GM19328 (cell line): Measurements from ENCODE around the gene OTX2.

ENCODE experiments used
- ATAC-seq: cut with Tn5 transposase; IDR thresholded peaks from one replicate; pipeline ENCODE4 v1.9.1; 2021; ENCODE audit warnings: mild to moderate bottlenecking, moderate library complexity; ENCODE audit not compliant: unreplicated experiment

Gene OTX2

DNA sequence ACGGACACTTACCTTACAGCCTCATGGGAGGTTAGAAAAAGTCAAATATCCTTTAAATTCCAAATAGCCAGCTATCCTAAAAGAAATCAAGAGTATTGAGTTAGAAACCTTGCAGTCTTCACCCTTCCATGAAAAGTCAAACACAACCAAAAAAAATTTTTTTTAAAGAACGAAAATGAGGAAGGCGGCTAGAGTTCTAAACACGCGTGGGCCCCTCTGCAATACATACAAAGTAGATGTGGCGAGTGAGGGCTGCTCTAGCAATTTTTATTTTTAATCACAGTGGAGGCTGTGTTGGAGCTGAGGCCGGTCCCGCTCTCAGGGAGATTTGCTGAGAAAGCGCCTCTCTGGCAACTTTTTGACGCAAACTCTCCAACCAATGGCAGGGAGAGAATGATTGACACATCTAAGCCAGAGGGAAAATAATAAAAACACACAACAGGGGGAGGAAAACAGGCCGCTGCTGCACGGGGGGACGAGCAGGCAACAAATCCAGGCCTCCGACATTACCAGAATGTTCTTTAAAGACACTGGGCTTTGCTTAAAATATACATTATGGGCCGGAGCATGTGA, at the start of gene OTX2:
OTX2 (minus strand) TSS at position 333 of the 573 bp plus-strand sequence. CDS start 5,023 bp downstream, outside the sequence.
- ATAC-seq = no peak

DNA sequence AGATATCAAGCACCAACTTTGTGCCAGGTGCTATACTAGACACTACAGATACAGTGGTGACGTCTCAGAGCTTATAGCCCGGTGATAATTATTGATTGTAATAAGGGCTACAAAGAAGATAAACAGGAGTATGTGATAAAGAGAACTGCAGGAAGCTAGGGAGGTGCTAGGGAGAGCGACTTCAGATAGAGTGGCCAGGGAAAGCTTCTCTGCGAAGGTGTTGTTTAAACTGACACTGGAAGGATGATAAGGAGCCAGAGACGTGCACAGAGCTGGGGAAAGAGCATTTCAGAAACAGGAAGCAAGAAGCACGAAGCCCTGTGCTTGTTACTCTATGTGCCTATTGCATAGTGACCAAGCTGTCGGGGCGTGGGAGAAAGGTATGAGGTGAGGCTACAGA, 48.1 kb upstream of the OTX2 start:
- ATAC-seq = no peak

DNA sequence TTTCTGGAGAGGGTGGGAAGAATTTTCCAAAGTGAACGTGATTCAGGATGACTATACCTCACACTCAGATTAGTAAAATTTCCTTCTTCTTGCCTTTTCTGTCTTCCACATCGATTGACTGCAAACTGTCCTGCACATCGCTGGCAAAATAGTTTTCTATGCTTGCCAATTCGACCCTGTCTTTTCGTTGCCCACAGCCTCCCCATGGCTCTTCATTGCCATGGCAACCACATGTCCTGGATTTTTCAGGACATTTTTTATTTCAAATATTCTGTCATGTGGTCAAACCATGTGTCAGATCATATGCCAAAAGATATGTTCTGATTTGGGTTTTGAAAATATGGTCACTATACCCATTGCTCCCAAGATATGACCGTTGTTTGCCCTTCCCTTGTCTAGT, 46.9 kb upstream of the OTX2 start:
- no peak for ATAC-seq

- ATAC-seq = no peak
Measured at GRCh38 chr14:56855891-56856461, 45.7 kb upstream of the OTX2 start.

DNA sequence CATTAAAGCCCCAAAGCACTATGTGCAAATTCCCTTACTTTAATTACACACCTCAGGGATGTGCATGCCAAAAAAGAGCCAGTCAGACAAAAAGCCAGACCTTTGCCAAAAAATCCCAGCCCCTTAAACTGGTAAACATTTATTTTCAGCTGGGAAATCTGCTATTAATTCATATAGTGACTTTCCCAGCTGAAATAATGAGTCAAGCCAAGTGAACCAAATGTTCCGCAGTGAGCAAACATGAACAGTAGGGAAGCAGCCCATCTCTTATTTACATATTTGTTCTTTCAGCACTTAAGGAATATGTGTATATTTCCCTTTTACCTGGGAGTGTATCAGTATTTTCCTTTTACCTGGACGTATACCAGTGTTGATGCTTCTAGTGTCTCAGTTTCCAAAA, 44.0 kb upstream of the OTX2 start:
- no peak for ATAC-seq

DNA sequence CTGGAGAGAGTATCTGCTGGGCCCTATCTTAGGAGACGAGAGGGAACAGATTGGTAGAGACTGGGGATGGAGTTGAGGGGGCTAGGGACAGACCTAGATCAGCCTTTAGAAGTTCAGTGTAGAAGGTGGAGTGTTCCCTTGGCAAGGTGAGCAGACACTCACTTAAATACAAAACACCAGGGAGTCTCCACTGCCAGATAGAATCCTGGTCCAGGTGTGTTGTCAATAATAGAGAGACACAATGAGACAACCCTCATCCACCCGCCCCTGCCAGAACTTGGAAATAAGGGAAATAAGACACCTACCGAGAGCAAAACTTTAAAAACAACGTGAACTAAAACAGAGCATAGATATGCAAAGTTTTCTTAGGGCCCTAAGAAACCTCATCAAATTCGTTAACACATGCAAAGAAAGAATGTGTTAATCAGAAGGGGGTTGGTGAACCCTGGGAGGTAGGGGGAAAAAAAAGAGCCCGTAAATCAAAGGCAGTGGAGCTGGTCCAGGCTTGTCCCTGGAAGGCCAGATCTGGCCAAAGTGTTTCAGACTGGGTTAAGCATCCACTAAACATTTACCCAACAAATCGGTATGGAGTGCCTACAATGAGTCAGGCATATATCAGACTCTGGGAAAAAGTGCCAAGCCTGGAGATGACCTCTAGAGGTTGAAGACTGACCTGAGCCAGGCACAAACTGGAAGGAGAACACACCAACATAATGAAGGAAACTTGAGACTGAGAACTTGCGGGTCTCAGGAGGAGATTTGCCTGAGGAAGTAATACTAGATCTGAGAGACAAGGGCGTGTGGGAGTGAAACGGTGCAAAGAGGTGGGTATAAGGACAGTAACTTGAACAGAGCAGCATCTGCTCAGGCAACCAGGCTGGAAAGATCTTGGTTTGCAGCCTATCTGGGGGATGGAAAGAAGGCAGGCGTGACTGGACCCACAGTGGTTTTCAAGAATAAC, 37.0 kb upstream of the OTX2 start:
- no peak for ATAC-seq

GRCh38 chr14:56844406-56845002, 34.2 kb upstream of the OTX2 start:
- ATAC-seq = no peak

GRCh38 chr14:56841611-56842010, 31.3 kb upstream of the OTX2 start:
- no peak for ATAC-seq

DNA sequence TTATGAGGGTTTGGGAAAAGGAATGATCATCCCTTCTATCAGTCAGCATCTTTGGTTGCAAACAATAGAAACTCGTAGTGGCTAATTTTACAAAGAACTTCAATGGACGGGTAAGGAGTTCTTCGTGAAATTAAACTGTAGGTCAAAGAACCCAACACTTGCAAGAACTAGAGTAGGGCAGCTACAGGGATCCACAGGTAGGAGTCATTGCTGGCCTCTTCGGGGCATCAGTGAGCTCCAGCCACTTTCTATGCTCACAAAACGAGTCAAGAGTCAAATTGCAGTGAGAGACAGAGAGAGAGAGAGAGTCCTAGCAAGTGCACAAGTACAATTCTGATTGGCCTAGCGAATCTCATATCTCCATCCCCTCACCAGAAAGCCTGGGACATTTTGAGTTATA, 29.9 kb upstream of the OTX2 start:
- no peak for ATAC-seq

DNA sequence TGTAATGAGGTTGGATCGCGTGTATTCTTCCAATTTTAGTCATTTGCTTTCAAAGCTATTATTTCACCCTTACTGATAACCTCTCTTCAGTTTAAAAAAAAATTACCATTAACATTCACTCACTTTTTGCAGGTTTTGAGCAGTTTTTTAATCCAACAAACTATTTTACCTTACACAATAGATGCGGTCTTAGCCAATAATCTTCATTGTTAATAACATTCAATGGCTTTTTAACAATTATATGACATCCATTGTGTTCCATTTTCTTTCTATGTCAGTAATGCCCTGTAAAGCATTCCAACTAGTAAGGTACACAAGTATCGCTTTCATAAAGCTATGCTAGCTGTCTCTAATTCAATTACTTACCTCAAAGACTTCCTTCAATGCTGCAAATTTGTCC, 18.9 kb upstream of the OTX2 start:
- ATAC-seq = no peak

DNA sequence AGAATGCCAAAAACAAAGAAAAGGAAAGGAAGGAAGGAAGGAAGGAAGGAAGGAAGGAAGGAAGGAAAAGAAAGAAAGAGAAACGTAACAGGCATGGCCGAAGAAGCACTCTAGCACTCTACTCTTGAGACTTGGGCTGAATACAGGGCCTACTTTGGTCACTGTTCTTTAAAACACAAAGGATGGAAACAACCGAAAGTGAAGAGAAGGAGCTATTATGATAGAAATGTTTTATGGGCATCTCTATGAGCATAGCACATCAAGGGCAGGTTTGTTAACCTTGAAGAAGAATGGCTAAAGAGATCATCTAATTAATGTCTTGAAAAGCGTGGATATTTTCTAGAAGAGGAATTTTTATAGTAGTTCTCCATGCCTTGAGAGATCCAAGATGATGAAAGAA, 15.9 kb upstream of the OTX2 start:
- no peak for ATAC-seq

DNA sequence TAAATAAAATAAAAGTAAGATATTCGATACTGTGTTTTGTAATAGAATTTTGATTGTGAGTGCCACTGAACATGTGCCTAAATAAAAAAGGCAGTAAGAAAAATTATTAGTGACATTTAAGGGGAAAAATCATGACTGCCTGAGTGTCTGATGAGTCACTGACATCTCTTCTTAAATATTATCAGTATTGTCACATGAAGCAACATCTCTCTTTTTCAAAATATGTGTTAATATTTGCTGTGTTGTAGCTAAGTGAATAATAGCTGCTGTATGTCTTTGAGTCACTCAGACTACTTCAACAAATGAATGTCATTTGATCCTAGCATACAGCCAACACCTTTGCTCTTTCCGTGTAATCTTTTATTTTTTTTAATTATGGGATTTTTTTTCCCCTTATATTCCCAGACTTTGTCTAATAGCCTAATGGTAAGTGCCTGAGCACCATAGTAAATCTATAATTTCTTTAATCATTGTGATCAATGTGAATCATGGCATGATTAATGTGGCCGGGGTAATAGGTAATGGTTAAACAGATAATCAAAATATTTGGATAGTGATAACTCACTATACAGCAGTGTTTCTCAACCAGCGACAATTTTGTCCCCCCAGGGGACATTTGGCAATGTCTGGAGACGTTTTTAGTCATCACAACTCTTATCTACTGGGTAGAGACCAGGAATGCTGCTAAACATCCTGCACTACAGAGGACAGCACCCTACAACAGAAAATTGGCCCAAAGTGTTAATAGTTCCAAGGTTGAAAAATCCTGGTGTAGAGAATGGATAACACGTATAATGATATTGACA, 11.7 kb upstream of the OTX2 start:
- ATAC-seq = no peak

- ATAC-seq = no peak
Measured at GRCh38 chr14:56821177-56821576, 10.9 kb upstream of the OTX2 start.

- ATAC-seq = no peak
Measured at GRCh38 chr14:56817396-56817921, 7.2 kb upstream of the OTX2 start.

DNA sequence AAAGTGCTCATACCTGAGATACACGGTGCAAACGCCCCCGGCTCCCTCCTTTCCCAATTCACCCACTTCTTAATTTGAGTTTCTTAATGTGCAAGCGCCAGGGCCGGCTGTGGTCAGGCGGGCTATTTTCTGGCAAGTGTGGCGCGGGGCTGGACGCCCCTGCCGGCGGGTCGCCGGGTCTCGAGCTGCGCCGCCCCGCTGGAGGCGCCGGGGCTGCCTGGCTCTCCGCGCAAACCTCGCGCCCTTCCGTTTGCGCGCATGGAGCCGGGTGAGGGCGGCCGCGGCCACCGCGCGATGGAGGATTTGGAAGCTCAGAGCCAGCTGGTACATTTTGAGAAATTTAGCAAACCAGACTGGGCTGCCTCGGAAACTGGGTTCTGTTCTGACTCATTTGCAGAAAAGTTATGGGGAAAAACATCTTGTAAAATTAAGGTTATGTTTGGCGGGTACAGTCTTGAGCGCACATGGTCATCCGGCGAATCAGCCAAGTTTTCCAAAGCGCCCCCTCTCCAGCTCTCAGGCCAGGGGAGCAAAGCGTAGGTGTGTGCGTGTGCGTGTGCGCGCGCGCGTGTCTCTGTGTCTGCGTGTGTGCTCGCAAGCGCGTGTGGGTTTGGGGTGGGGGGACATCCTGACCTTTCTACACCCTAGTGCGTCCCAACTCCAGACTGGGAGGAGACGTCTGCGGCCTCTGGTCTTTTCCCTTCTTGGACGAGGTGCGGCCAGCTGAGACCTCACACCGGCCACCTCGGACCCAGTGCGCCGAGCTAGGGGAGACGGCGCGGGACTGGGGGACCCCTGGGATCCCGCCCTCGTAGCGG, 6.5 kb upstream of the OTX2 start:
- no peak for ATAC-seq

GRCh38 chr14:56815745-56816144, 5.5 kb upstream of the OTX2 start:
- ATAC-seq = no peak

DNA sequence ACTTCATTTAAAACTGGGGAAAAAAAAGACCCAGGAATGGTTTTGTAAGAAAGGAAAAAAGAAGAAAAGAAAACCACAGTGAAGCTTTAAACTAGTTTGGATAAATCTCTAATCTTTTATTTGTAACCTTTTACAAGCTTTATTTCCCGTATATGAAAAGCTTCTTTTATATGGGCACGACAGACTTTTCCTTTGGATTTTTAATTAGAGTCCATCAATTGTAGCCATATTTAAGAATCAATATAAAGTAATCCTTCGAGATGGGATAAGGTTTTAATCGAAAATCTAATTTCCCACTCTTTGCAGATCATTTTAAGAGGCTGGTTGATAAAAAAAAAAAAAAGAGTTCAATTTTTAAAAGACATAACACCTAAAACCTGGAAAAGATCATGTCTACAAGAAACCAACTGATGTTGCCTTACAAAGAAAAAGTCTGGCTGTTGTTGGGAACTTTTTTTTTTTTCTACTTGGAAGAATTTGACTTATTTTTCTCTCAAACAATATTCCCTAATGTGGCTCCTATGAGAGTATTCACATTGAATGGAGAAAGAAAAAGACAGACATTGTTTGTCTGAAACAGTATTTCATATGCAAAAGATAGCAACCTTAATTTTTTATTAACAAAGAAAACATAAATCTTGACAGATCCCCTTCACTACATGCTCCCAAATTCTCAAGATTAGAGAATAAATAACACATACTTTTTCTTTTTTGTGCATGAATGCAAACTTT, 4.9 kb upstream of the OTX2 start:
- ATAC-seq = no peak

- no peak for ATAC-seq
Measured at GRCh38 chr14:56814519-56814959, 4.3 kb upstream of the OTX2 start.

GRCh38 chr14:56813143-56813551, 2.9 kb upstream of the OTX2 start:
- ATAC-seq = no peak
